NCI-H69 (cell line): ENCODE data around the gene GPR37.

Source experiments
- DNase-seq: peaks from one replicate; lab custom pipeline; 2025; lab: John Stamatoyannopoulos, UW

Gene GPR37

GRCh38 chr7:124724507-124725192 lies 40.9 kb downstream of the GPR37 start:
- no peak for DNase-seq

- no peak for DNase-seq
Observed at GRCh38 chr7:124724079-124724478, 41.5 kb downstream of the GPR37 start.

- peak; percentile 6 for DNase-seq
Observed at GRCh38 chr7:124723012-124723411, 42.6 kb downstream of the GPR37 start.

- DNase-seq = no peak
Observed at GRCh38 chr7:124722292-124722691, 43.3 kb downstream of the GPR37 start.

GRCh38 chr7:124720195-124720594 lies 45.4 kb downstream of the GPR37 start:
- peak; percentile 49 for DNase-seq

- peak; percentile 34 for DNase-seq
Observed at GRCh38 chr7:124718032-124718766, 47.4 kb downstream of the GPR37 start.

GRCh38 chr7:124716894-124717293 lies 48.7 kb downstream of the GPR37 start:
- no peak for DNase-seq

GRCh38 chr7:124713086-124713485 lies 52.5 kb downstream of the GPR37 start:
- DNase-seq = no peak

- DNase-seq = no peak
Observed at GRCh38 chr7:124712017-124712416, 53.6 kb downstream of the GPR37 start.

- no peak for DNase-seq
Observed at GRCh38 chr7:124702385-124702784, 63.2 kb downstream of the GPR37 start.

GRCh38 chr7:124701955-124702354 lies 63.6 kb downstream of the GPR37 start:
- peak; percentile 95 for DNase-seq

GRCh38 chr7:124700655-124701054 lies 64.9 kb downstream of the GPR37 start:
- DNase-seq = peak; percentile 26

GRCh38 chr7:124698964-124699363 lies 66.6 kb downstream of the GPR37 start:
- DNase-seq = peak; percentile 28

- peak; percentile 70 for DNase-seq
Observed at GRCh38 chr7:124697746-124698145, 67.8 kb downstream of the GPR37 start.
